ENCODE data around the gene STXBP1.

The STXBP1 gene

GRCh38 chr9:127689329-127690000, 77.4 kb downstream of the STXBP1 start:
- no peak for TF ChIP-seq CTCF (IDR thresholded peaks at IDR 0.05; ENCODE audit: low read depth, low read length, missing control alignments)
- no peak for DNase-seq (ENCODE audit: low read depth)
- no peak overlapping the region for H3K4me3 ChIP-seq (ENCODE audit: low read depth, low read length)

- DNase-seq (ENCODE audit: low read depth), result no peak
- no peak for TF ChIP-seq CTCF (IDR thresholded peaks at IDR 0.05; ENCODE audit: low read depth, low read length, missing control alignments)
Measured at GRCh38 chr9:127690735-127691134, 78.7 kb downstream of the STXBP1 start.

GRCh38 chr9:127692071-127692470, 80.0 kb downstream of the STXBP1 start:
- H3K4me3 ChIP-seq (ENCODE audit: low read depth, low read length), result no peak overlapping the region
- TF ChIP-seq CTCF (IDR thresholded peaks at IDR 0.05; ENCODE audit: low read depth, low read length, missing control alignments), result no peak
- DNase-seq (ENCODE audit: low read depth), result no peak

More at GRCh38 chr9:127690735-127691134, 78.7 kb downstream of the STXBP1 start:
- no peak overlapping the region for H3K4me3 ChIP-seq (ENCODE audit: low read depth, low read length)

- TF ChIP-seq CTCF (IDR thresholded peaks at IDR 0.05; ENCODE audit: low read depth, low read length, missing control alignments), result no peak
- no peak for DNase-seq (ENCODE audit: low read depth)
- H3K4me3 ChIP-seq (ENCODE audit: low read depth, low read length), result no peak overlapping the region
Measured at GRCh38 chr9:127693143-127693542, 81.1 kb downstream of the STXBP1 start.

- no peak overlapping the region for H3K4me3 ChIP-seq (ENCODE audit: low read depth, low read length)
- DNase-seq (ENCODE audit: low read depth), result no peak
- TF ChIP-seq CTCF (IDR thresholded peaks at IDR 0.05; ENCODE audit: low read depth, low read length, missing control alignments), result no peak
Measured at GRCh38 chr9:127693697-127694096, 81.6 kb downstream of the STXBP1 start.

GRCh38 chr9:127694890-127695720, 83.0 kb downstream of the STXBP1 start:
- DNase-seq (ENCODE audit: low read depth), result no peak
- H3K4me3 ChIP-seq (ENCODE audit: low read depth, low read length), result no peak overlapping the region

More at GRCh38 chr9:127694890-127695720, 83.0 kb downstream of the STXBP1 start:
- TF ChIP-seq CTCF (IDR thresholded peaks at IDR 0.05; ENCODE audit: low read depth, low read length, missing control alignments), result no peak
